GM19397 (cell line): ENCODE results near the gene EXOC3.
"Not testable (repeated sequence)": the region's sequence is repeated elsewhere in the genome, so short reads cannot be mapped to it uniquely, and the experiment has no call there.

ENCODE experiments used
- ATAC-seq: cut with Tn5 transposase; IDR thresholded peaks from one replicate; pipeline ENCODE4 v1.9.1; 2021; ENCODE audit warnings: mild to moderate bottlenecking, moderate library complexity; ENCODE audit not compliant: unreplicated experiment

Gene EXOC3

DNA sequence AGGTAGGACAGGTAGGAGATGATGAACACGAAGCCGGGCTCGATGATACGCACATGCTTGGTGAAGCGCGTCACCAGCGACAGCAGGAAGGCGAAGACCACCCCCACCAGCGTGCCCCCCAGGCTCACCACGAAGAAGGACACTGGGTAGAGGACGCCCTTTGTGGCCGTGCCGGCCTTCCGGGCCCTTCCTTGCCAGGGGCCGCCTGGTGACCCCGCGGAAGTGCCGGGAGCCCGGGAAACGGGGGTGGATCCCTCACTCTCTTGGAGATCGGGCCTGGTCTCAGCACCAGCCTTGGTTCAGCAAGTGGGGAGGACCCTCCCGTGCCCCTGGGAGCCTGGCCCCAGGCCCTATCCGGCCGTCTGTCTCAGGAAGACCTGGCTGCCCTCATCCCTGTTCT lies 41.6 kb downstream of the EXOC3 start:
- no peak for ATAC-seq

DNA sequence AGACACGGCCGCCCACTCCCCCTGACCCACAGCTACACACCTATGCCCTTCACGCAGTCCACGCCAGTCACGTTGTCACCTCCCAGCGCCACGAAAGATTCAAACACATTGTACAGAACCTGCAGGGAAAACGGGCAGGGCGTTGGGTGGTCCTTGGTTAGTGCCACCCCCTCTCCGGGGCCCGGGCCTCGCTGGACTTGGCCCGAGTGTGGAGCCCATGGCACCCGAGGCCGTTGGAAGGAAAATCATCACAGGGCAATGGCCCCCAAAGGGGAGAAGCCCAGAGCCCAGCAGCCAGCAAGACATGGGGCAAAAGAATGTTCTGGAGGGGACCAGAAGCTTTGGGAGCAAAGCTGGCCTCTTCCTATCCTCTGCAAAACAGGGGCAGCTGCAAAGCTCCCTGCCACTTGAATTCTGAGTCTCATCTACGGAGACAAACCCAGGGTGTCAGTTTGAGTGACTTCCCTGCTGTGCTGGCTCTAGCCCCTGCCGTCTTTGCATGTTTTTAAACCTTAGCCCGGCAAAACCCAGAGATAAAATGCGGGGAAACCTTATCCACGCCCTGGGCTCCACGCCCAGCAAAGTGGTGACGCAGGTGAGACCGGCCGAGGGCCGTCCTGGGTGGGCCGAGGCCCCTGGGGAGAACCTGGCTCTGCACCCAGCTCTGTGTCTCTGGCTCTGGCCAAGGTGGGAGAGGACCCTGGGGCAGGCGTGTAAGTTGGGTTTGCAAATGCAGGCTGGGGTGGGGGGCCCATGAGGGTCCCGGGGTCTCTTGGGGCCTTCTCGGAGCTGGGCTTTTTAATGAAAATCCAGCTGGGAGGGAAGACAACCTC lies 42.4 kb downstream of the EXOC3 start:
- ATAC-seq, result no peak

DNA sequence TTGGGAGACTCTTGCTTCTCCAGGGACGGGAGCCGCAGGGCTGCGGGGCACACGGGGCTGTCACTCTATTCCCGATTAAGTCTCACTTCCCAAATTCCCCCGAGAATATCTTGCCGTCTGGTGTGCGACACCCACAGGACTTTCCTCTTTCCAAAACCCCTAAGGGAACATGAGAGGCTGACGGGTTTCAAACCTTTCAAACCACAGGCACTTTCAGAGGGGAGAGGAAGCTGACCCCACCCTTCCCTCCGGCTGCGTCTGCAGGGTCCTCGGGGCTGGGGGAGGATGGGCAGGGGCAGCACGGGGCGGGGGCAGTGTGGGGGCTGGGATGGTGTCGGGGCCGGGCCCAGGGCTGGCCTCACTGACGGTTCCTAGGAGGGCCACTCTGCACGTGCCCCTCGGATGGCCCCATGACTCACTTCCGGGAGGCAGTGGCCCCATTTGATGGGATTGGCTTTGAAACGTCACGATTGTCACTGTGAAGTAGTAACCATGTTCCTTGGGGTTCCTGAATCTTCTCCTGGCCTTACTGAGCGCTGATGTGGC lies 43.0 kb downstream of the EXOC3 start:
- no peak for ATAC-seq

DNA sequence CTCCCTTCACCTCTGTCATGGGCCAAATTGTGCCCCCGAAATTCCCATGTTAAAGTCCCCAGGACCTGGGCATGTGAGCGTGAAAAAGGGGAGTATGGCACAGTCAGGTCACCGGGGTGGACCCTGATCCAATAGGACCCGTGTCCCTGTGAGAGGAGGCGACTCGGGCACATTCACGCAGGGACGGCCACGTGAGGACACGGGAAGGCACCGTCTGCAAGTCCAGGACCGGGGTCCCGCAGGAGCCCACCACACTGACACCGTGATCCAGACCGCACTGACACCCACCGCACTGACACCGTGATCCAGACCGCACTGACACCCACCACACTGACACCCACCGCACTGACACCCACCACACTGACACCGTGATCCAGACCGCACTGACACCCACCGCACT lies 43.6 kb downstream of the EXOC3 start:
- not testable (repeated sequence) for ATAC-seq

DNA sequence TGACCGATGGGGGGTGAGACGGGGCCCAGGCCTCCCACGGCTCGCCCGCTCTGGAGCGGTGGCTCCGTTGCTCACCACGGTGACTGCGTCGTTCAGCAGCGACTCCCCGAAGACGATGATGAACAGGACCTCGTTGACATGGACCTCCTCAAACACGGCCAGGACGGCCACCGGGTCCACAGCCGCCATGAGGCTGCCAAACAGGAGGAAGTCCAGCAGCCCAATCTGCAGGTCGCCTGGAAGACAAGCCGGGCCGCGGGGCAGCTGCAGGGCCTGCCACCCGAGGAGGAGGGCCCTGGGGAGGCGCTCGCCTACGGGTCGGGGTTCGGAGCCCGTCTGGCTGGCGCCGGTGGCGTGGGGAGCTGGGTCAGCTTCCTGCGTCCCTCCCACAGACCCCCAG lies 45.3 kb downstream of the EXOC3 start:
- no peak for ATAC-seq

DNA sequence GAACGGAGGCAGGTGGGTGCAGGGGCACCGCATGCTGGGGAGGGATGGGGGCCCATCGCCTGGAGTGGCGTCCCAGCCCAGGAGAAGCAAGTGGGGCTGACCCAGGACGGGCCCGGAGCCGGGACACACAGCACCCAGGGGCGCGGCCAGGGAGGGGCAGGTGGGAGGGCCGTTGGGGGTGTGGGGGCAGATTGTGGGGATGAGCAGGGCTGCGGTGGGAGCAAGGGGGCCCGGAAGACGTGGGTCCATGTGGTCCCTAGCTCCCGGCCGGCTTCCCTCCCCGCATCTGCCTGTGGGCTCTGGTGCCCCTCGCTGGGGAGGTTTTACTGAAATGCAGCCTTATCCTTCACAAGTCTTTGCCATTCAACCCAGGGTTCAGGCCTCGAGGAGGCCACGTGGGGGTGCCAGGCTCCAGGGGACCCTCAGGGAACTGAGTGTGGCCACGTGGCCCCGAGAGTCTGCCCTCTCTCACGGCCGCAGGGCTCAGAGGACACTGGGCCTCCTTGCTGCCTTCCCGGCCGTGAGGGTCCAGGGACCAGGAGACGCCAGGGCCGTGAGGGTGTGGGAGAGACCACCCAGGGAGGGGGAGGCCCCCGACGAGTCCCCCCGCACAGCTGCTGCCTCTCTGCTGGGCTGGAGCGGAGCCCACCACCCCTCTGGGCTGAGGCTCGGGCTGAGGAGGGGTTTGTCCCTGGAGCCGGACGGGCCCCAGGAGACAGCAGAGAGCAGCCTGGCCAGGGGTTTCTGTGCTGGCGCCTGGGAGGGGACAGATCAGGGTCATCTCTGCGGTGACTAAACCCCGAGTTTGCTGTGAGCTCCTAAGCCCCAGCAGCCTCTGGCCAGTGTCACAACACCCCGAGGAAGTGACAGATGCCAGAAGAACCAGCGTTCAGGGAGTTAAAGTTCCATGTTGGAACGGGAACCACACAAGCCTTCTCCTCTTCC lies 46.0 kb downstream of the EXOC3 start:
- ATAC-seq, result no peak

DNA sequence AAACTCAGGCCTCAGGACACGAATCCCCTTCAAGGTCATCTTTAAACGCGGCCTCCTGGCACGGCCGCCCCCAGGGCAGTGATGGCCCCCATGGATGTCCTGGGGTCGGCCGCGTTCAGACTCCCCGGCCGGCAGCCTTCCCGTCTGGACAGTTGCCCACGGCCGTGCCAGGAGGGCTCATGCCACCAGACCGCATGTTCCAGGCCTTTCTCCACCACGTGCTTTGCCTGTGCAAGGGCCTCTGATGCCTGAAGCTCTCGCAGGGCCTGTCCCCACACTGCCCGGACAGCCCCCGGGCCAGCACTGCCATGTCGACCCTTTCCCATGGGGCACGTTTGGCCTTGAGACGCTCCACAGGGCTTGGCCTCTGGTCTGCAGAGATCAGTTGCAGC lies 46.7 kb downstream of the EXOC3 start:
- no peak for ATAC-seq

DNA sequence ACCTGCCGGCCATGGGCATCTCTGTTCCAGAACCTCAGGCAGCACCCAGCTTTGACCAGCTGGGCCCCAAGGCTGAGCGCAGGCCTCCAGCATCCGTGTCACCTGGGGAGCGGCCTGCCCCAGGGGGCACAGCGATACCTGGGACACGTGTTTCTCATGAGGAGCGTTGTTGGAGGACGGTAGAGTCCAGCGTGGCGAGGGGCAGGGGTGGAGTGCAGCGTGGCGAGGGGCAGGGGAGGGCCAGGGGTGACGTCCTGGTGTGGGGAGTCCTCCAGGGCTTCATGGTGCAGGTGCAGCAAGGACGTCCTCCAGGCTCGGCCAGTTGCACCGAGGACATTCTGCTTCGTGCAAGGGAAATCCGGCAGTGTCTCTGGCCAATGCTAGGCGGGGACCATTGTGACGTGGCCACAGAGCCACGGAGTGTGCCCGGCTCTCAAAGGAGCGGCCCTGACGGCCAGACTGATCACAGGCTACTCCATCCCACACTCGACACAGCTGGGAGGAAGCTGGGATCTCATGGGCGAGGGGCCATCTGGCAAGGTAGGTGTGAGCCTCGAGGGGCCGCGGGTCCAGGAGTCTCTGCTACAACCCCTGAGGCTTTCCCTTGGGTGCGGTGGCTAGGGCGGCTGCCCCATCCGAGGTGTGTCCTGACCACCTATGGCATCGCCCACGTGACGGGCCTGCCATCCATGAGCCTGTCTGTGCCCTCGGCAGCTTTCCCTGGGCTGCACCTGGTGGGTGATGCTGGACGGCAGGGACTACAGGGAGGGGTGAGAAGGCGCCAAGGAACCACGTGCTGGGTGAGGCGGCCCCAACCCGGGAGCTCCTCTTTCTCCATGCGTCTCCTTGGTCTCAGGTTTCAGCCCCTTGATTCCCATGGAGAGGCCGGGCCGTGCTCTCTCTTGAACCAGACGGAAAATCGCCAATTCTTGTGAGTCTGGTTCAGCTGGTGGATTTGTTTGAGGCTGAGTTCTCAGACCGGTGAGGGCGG lies 47.4 kb downstream of the EXOC3 start:
- ATAC-seq, result no peak

DNA sequence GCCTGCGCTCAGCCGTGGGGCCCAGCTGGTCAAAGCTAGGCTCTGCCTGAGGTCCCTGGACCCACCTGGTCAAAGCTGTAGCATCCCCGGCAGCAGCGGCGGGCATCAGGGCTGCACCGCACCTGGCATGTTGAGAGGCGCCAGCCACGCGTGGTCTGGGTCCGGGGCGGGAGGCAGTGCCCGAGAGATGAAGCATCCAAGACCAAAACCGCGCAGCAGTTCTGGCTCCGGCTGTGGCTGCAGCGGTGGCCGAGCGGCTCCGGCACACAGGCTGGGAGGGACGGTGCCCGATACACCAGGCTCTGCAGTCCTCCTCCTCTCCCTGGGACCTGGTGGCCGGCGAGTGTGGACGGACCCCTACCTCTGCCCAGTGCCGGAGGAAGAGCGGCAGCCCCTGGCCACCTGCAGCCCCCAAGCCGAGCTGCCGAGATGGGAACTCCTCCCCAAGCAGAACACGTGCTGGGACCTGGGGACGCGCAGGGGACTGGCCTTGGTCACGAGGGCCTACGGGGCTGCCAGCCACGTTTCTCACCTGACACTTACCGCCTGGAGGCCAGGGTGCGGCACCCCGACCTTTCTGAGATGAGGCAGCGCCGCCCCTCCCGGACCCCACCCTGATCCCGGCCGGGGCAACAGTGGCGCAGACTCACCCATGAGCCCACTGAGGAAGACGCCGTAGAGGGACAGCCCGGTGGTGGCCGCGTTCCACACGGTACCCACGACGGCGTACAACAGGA lies 48.3 kb downstream of the EXOC3 start:
- no peak for ATAC-seq

DNA sequence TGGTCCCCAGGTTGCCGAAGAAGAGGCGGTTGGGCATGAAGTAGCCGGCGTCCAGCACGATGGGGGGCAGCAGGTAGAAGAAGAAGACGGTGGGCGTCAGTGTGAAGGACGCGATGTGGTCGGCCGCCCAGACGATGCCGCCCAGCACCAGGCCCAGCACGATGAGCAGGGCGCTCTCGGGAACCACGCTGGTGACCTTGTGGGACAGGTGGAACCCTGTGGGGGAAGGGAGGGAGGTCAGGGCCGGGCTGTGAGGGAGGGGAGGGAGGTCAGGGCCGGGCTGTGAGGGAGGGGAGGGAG lies 48.8 kb downstream of the EXOC3 start:
- ATAC-seq, result no peak

DNA sequence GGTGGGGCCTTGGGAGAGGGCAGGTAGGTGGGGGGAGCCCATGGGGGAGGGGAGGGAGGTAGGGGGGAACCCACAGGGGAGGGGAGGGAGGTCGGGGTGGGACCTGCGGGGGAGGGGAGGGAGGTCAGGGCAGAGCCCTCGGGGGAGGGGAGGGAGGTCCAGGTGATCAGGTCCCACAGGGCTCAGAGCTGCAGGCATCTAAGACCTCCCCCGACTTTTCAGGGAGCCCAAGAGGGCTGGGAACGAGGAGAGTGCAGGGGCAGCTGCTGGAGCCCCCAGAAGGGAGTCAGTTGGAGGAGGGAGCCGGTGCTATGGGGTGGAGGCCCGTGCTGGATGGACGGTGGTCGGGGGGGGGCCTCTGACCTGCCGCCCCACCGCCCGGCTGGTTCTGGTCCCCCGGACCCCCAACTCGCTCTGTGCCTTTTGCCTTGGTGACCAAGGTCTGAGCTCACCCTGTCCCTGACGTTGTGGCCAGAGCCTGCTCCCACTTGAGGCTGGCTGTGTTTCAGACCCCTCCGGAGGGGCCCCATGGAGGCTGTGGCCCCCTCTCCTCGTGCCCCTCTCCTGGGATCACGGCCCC lies 49.4 kb downstream of the EXOC3 start:
- ATAC-seq, result no peak

DNA sequence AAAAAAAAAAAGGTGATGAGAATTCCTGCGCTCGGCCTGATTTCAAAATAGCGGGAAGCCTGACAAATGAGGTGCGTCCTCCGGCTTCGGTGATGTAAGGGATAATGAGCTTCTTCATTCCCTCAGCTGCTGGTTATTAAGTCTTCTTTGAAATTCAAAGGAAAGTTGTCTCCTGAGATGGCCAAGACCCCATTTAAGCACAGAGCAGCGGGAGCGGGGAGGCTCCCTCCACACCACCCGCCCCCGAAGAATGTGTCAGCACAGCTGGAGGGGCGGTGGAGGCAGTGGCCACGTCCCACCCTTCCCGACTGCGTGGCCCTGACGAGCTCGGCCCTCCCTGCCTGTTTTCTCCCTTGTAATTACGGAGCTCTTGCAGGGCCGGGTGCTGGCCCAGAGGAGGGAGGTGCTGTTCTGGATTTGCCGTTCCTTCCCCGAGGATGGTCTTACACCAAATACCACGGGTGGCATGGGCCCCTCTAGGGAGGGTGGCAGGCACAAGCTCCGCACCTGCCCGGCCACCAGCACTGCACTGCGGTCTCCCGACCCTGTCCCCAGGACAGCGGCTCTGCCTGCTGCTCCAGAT lies 50.2 kb downstream of the EXOC3 start:
- ATAC-seq, result no peak

DNA sequence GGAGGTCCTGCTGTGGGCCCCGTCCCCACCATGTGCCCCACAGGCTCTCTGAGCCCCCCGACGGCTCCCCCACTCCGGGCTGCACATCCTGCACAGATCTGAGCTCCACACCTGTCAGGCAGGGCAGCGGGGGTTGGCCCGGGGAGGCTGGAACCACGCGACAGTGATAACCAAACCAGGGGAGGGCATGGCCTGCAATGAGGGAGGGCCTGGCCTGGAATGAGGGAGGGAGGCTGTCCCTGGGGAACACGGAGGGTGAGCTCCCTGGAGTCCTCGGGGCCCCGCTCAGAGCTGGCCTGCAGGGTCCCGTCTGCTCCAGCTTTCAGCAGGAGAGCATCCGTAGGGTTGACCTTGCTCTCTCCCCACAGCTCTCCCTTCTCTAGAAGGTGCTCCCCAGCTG lies 50.8 kb downstream of the EXOC3 start:
- no peak for ATAC-seq

DNA sequence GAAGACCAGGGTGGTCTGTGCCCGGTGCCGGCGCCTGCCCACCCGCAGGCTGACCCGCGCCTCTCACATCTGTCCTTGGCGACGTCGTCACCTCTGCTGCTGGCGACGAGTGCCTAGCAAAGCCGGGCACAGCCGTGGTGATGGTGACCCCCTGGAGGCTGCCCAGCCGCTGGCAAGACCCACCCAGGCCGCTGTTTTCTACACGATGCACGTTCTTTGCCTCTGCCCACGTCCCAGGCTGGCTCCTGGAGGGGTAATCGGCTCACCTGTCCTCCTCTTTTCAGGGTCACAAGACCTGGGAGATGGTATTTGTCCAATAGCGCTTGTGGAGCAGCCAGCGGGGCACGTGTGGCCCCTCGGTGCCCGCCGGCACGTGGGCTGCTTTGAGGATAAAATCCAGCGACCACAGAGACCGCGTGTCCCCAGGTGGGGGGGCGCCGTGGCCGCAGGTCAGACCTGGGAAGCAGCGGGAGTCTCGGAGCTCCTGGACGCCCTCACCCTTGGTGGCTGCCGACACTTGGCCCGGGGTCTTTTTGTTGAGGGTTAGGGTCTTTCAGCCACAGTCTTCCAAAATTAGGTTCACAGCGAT lies 51.8 kb downstream of the EXOC3 start:
- ATAC-seq, result no peak

DNA sequence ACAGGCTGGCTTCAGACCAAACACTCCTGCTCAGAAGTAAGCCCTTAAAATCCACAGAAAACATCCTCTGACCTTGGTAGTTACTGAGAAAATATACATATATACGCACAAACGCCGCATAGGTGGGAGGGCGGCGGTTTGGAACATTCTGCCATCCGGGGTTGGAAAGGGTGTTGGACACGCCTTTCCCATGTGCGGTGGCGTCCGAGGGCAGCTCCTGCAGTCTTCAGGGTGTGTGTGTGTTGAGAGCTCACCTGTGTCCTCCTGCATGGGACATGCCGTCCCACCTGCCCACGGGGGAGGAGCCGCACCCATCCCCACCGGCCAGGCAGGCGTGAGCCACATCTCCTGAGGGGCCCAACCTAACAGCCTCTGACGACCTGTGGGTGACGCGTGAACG lies 53.1 kb downstream of the EXOC3 start:
- ATAC-seq, result no peak

DNA sequence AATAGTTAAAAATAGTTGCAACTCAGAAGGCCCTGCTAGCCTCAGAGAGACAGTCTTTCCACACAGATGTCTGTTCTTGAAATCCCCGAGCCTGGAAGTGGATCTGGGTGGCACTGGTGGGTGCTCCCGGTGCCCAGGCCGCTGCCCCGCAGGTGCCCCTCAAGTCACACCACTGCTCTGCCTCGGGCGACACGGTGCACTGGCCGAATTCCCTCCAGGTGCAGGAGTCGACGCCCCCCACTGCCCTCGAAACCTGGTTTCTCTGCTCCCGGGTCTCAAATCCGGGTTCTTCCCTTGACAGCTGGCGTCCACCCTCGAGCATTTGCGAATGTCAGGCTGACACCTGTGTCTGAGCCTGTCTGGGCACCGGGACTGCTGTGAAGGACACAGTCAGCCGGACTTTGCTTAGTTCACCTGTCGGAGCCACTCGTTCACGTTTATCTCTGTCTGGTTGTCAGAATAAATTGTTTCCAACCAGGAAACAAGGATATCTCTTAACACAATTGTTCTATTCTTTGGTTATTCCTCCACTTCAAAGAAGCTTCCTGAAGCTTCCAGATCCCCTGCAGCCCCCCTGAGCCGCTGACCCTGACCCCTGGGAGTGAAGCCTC lies 54.2 kb downstream of the EXOC3 start:
- no peak for ATAC-seq

DNA sequence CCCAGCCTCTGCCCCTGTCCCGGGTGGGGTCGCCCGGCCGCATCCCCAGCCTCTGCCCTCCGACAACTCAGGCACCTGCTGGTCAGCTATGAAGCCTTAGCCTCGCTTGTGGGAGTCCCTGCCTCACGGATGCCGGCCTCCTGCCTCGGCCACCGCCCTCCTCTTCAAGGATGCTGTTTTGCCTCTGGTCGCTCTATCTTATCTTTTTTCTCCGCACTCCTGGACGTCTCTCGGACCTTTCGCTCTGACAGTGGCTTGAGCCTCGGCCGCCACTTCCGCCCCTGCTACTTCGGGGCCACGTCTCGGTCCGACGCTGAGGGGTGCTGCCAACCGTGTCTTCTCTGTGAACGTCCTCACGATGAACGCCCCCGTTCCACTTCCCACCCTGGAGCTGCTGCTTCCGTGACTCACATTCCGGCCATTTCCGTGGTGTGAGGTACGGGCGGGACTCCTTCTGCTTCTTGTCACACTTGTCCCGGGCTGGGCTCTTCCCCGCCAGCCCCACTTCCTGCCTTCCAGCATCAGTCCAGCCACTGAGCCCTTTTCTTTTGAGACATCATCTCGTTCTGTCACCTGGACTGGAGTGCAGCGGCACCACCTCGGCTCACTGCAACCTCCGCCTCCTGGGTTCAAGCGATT lies 55.0 kb downstream of the EXOC3 start:
- no peak for ATAC-seq
